Measurements from ENCODE around the gene OR8J1.

OR8J1 gene

GRCh38 chr11:56404393-56404792 lies 50.3 kb downstream of the OR8J1 start:
- no peaks in the 10 kb centered on the region for H3K27me3 ChIP-seq (ENCODE audit: control insufficient read depth in 1 of 2, insufficient read depth in 1 of 2, low read length in 2 of 2)
- H2AK5ac ChIP-seq (ENCODE audit: low read length, severe bottlenecking): no peak overlapping the region
- H2BK12ac ChIP-seq (ENCODE audit: low read length in 2 of 2): no peak overlapping the region
- H2BK15ac ChIP-seq (ENCODE audit: low read depth, poor library complexity, severe bottlenecking): no peak overlapping the region
- no peak overlapping the region for H2AFZ ChIP-seq (ENCODE audit: low read depth, low read length)
- no peak for DNase-seq
- no peak overlapping the region for H3K14ac ChIP-seq (ENCODE audit: low read length in 2 of 2)
- H3K4me1 ChIP-seq (ENCODE audit: control insufficient read depth, insufficient read depth, low read depth, low read length): no peaks in the 10 kb centered on the region
- H4K91ac ChIP-seq (ENCODE audit: low read length): no peak overlapping the region
- H3K4me3 ChIP-seq (ENCODE audit: insufficient read depth in 1 of 2, low read depth in 1 of 2, low read length in 2 of 2): no peak overlapping the region
- no peaks in the 10 kb centered on the region for H3K36me3 ChIP-seq (ENCODE audit: control insufficient read depth in 1 of 2, insufficient read depth in 2 of 2, low read depth in 1 of 2, low read length in 2 of 2)
- no peak overlapping the region for H3K4me2 ChIP-seq (ENCODE audit: low read length, poor library complexity, severe bottlenecking)
- 96% methylated on average over 2 of the region's 2 CpGs for WGBS
- no peak overlapping the region for H2BK120ac ChIP-seq (ENCODE audit: low read depth, low read length)
- no peak overlapping the region for H2BK5ac ChIP-seq (ENCODE audit: low read depth, low read length, poor library complexity, severe bottlenecking)
- H3K4ac ChIP-seq (ENCODE audit: low read depth in 1 of 2, low read length in 2 of 2): no peak overlapping the region
- H3K79me1 ChIP-seq (replicated peaks; ENCODE audit: low read length, poor library complexity, severe bottlenecking): no peaks in the 10 kb centered on the region
- no peak overlapping the region for H4K8ac ChIP-seq (ENCODE audit: low read length)
- no peak overlapping the region for H3K18ac ChIP-seq (ENCODE audit: low read depth in 1 of 2, low read length in 2 of 2)
- no peak overlapping the region for H3K23ac ChIP-seq (ENCODE audit: low read length in 2 of 2)
- H3K9me3 ChIP-seq (ENCODE audit: control insufficient read depth, low read length): peaks cover 8% of the 10 kb centered on the region
- no peak overlapping the region for H3K9ac ChIP-seq (ENCODE audit: low read length)
- no peak overlapping the region for H3K27ac ChIP-seq (ENCODE audit: low read length, poor library complexity, severe bottlenecking)

GRCh38 chr11:56410801-56411200 lies 56.7 kb downstream of the OR8J1 start:
- H4K8ac ChIP-seq (ENCODE audit: low read length): no peak overlapping the region
- H3K79me1 ChIP-seq (replicated peaks; ENCODE audit: low read length, poor library complexity, severe bottlenecking): no peaks in the 10 kb centered on the region
- no peak overlapping the region for H2BK5ac ChIP-seq (ENCODE audit: low read depth, low read length, poor library complexity, severe bottlenecking)
- H3K4me2 ChIP-seq (ENCODE audit: low read length, poor library complexity, severe bottlenecking): no peak overlapping the region
- peaks cover 3% of the 10 kb centered on the region for H3K9me3 ChIP-seq (ENCODE audit: control insufficient read depth, low read length)
- H2BK12ac ChIP-seq (ENCODE audit: low read length in 2 of 2): no peak overlapping the region
- no peak overlapping the region for H4K91ac ChIP-seq (ENCODE audit: low read length)
- no peak overlapping the region for H3K4me3 ChIP-seq (ENCODE audit: insufficient read depth in 1 of 2, low read depth in 1 of 2, low read length in 2 of 2)
- H3K36me3 ChIP-seq (ENCODE audit: control insufficient read depth in 1 of 2, insufficient read depth in 2 of 2, low read depth in 1 of 2, low read length in 2 of 2): no peaks in the 10 kb centered on the region
- H3K18ac ChIP-seq (ENCODE audit: low read depth in 1 of 2, low read length in 2 of 2): no peak overlapping the region
- no peak overlapping the region for H3K14ac ChIP-seq (ENCODE audit: low read length in 2 of 2)
- H3K27ac ChIP-seq (ENCODE audit: low read length, poor library complexity, severe bottlenecking): no peak overlapping the region
- no peaks in the 10 kb centered on the region for H3K4me1 ChIP-seq (ENCODE audit: control insufficient read depth, insufficient read depth, low read depth, low read length)
- H2AFZ ChIP-seq (ENCODE audit: low read depth, low read length): no peak overlapping the region
- no peak overlapping the region for H3K23ac ChIP-seq (ENCODE audit: low read length in 2 of 2)
- no peak overlapping the region for H2BK120ac ChIP-seq (ENCODE audit: low read depth, low read length)
- H3K27me3 ChIP-seq (ENCODE audit: control insufficient read depth in 1 of 2, insufficient read depth in 1 of 2, low read length in 2 of 2): no peaks in the 10 kb centered on the region
- no peak overlapping the region for H3K9ac ChIP-seq (ENCODE audit: low read length)
- H2AK5ac ChIP-seq (ENCODE audit: low read length, severe bottlenecking): no peak overlapping the region
- H2BK15ac ChIP-seq (ENCODE audit: low read depth, poor library complexity, severe bottlenecking): no peak overlapping the region
- H3K4ac ChIP-seq (ENCODE audit: low read depth in 1 of 2, low read length in 2 of 2): no peak overlapping the region
- no peak for DNase-seq
